SK-N-SH treated with all-trans-retinoic acid at 6 μM for 48 hours (cell line): ENCODE results near the gene MMP24OS.

Source experiments
- ARNTL ChIP-seq: fragments of 450-650 bp; formaldehyde crosslinking; IDR thresholded peaks from 2 replicates; pipeline ENCODE4 v1.5.0; 2020; ENCODE audit warnings: low read depth, mild to moderate bottlenecking, moderate library complexity, borderline replicate concordance
- BACH2 ChIP-seq: fragments of 250-450 bp; sonication (Bioruptor Pico); IDR thresholded peaks from 2 replicates; pipeline ENCODE4 v1.9.0; 2021; ENCODE audit warnings: mild to moderate bottlenecking, borderline replicate concordance
- ESRRG ChIP-seq: fragments of 250-450 bp; sonication (Bioruptor Pico); IDR thresholded peaks from 2 replicates; pipeline ENCODE4 v1.6.1; 2021; ENCODE audit warnings: mild to moderate bottlenecking
- GLIS3 ChIP-seq: fragments of 250-450 bp; sonication (Bioruptor Pico); IDR thresholded peaks from 2 replicates; pipeline ENCODE4 v1.5.0; 2020; ENCODE audit warnings: mild to moderate bottlenecking, moderate library complexity
- PPARA ChIP-seq: fragments of 250-450 bp; sonication (Bioruptor Pico); IDR thresholded peaks from 2 replicates; pipeline ENCODE4 v1.5.0; 2020; ENCODE audit warnings: mild to moderate bottlenecking, borderline replicate concordance
- RARB ChIP-seq: fragments of 250-450 bp; sonication (Bioruptor Pico); IDR thresholded peaks from 2 replicates; pipeline ENCODE4 v1.8.0; 2021; ENCODE audit warnings: mild to moderate bottlenecking, moderate library complexity
- TF ChIP-seq, protein P1 (sequence below): fragments of 250-450 bp; sonication (Bioruptor Pico); IDR thresholded peaks from 2 replicates; pipeline ENCODE4 v1.8.0; 2020; ENCODE audit warnings: mild to moderate bottlenecking, moderate library complexity, borderline replicate concordance

DNA sequence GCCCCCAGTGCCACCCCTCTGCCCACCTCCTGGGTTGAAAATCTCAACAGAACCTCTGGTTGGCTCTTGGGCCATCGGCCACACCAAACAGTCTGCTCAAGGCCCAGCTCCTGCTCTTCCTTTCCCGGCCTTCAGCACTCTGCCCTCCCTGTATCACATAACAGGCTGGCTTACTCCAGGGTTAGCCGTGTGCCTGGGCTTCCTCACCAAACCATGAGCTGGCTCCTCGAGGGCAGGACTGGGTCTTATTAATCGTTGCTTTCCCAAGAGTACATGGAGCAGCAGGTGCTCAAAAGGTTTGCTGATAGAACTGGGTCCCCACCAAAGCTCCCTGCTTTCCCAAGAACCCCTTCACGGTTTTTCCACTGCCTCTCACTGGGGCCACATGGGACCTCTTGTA lies 27.0 kb upstream of the MMP24OS start:
- TF ChIP-seq BACH2 (CRISPR knock-in tag) (no peak), ESRRG (no peak), PPARA (CRISPR knock-in tag) (no peak), RARB (CRISPR knock-in tag) (no peak), GLIS3 (no peak), ARNTL (no peak)
- TF ChIP-seq, protein P1, sequence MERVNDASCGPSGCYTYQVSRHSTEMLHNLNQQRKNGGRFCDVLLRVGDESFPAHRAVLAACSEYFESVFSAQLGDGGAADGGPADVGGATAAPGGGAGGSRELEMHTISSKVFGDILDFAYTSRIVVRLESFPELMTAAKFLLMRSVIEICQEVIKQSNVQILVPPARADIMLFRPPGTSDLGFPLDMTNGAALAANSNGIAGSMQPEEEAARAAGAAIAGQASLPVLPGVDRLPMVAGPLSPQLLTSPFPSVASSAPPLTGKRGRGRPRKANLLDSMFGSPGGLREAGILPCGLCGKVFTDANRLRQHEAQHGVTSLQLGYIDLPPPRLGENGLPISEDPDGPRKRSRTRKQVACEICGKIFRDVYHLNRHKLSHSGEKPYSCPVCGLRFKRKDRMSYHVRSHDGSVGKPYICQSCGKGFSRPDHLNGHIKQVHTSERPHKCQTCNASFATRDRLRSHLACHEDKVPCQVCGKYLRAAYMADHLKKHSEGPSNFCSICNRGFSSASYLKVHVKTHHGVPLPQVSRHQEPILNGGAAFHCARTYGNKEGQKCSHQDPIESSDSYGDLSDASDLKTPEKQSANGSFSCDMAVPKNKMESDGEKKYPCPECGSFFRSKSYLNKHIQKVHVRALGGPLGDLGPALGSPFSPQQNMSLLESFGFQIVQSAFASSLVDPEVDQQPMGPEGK (CRISPR knock-in tag), result no peak
